ENCODE results near the gene UBL3. TPM values are rescaled to one million over a fixed set of nuclear protein-coding genes. Genes with fewer than 3 reads are reported as not detected.

UBL3 gene
- total RNA-seq, 1 experiment from 2014 or later = 3.9 TPM

GRCh38 chr13:29746148-29746677 is 104.2 kb downstream of the UBL3 start:
- H3K9me3 ChIP-seq (ENCODE audit: low read length) = no peaks in the 10 kb centered on the region
- no peaks in the 10 kb centered on the region for H3K79me2 ChIP-seq (ENCODE audit: low read length)
- no peak overlapping the region for H3K4me3 ChIP-seq (ENCODE audit: low read length)
- DNase-seq = no peak
- no peaks in the 10 kb centered on the region for H3K9me2 ChIP-seq (replicated peaks; ENCODE audit: insufficient read depth, low read length)
- no peak overlapping the region for H3K27ac ChIP-seq (ENCODE audit: low read length)
- no peaks in the 10 kb centered on the region; the same call in 1 of the 2 replicates for H4K20me1 ChIP-seq (ENCODE audit: insufficient read depth, low read depth, low read length)
- no peaks in the 10 kb centered on the region for H3K36me3 ChIP-seq (ENCODE audit: insufficient read depth, low read length)
- H3K4me1 ChIP-seq (ENCODE audit: low read length) = no peaks in the 10 kb centered on the region
- no peak overlapping the region for H3K4me2 ChIP-seq (ENCODE audit: low read depth, low read length, poor library complexity, severe bottlenecking)
- H3K9ac ChIP-seq (ENCODE audit: low read length) = no peak overlapping the region
- no peak overlapping the region for H2AFZ ChIP-seq (ENCODE audit: low read length)
- H3K27me3 ChIP-seq (ENCODE audit: low read length) = no peaks in the 10 kb centered on the region

GRCh38 chr13:29745704-29746103 is 104.7 kb downstream of the UBL3 start:
- H3K36me3 ChIP-seq (ENCODE audit: insufficient read depth, low read length) = no peaks in the 10 kb centered on the region
- no peak overlapping the region for H3K4me3 ChIP-seq (ENCODE audit: low read length)
- no peaks in the 10 kb centered on the region for H3K9me2 ChIP-seq (replicated peaks; ENCODE audit: insufficient read depth, low read length)
- no peak overlapping the region for H3K27ac ChIP-seq (ENCODE audit: low read length)
- no peaks in the 10 kb centered on the region for H3K9me3 ChIP-seq (ENCODE audit: low read length)
- H3K4me2 ChIP-seq (ENCODE audit: low read depth, low read length, poor library complexity, severe bottlenecking) = no peak overlapping the region
- no peaks in the 10 kb centered on the region for H3K27me3 ChIP-seq (ENCODE audit: low read length)
- H2AFZ ChIP-seq (ENCODE audit: low read length) = no peak overlapping the region
- no peaks in the 10 kb centered on the region; the same call in 1 of the 2 replicates for H4K20me1 ChIP-seq (ENCODE audit: insufficient read depth, low read depth, low read length)
- H3K79me2 ChIP-seq (ENCODE audit: low read length) = no peaks in the 10 kb centered on the region
- no peak overlapping the region for H3K9ac ChIP-seq (ENCODE audit: low read length)
- DNase-seq = no peak
- no peaks in the 10 kb centered on the region for H3K4me1 ChIP-seq (ENCODE audit: low read length)

- Histone ChIP-seq H3K79me2 (ENCODE audit: low read length) (no peaks in the 10 kb centered on the region), H4K20me1 (ENCODE audit: insufficient read depth, low read depth, low read length) (no peaks in the 10 kb centered on the region; the same call in 1 of the 2 replicates), H3K4me1 (ENCODE audit: low read length) (no peaks in the 10 kb centered on the region), H3K4me3 (ENCODE audit: low read length) (no peak overlapping the region), H3K9ac (ENCODE audit: low read length) (no peak overlapping the region), H3K27ac (ENCODE audit: low read length) (no peak overlapping the region), H3K9me3 (ENCODE audit: low read length) (no peaks in the 10 kb centered on the region), H2AFZ (ENCODE audit: low read length) (no peak overlapping the region), H3K9me2 (replicated peaks; ENCODE audit: insufficient read depth, low read length) (no peaks in the 10 kb centered on the region), H3K27me3 (ENCODE audit: low read length) (no peaks in the 10 kb centered on the region), H3K36me3 (ENCODE audit: insufficient read depth, low read length) (no peaks in the 10 kb centered on the region), H3K4me2 (ENCODE audit: low read depth, low read length, poor library complexity, severe bottlenecking) (no peak overlapping the region)
- no peak for DNase-seq
These were observed 107.1 kb downstream of the UBL3 start for GRCh38 chr13:29743201-29743786.

GRCh38 chr13:29740961-29741360 is 109.5 kb downstream of the UBL3 start:
- Histone ChIP-seq H4K20me1 (ENCODE audit: insufficient read depth, low read depth, low read length) (no peaks in the 10 kb centered on the region; the same call in 1 of the 2 replicates), H3K27ac (ENCODE audit: low read length) (no peak overlapping the region)
- DNase-seq = no peak

GRCh38 chr13:29737061-29737460 is 113.4 kb downstream of the UBL3 start:
- DNase-seq = no peak
- H4K20me1 ChIP-seq (ENCODE audit: insufficient read depth, low read depth, low read length) = no peaks in the 10 kb centered on the region
- H3K9me2 ChIP-seq (replicated peaks; ENCODE audit: insufficient read depth, low read length) = no peaks in the 10 kb centered on the region
- H3K9me3 ChIP-seq (ENCODE audit: low read length) = no peaks in the 10 kb centered on the region
- H3K9ac ChIP-seq (ENCODE audit: low read length) = no peak overlapping the region
- H3K79me2 ChIP-seq (ENCODE audit: low read length) = no peaks in the 10 kb centered on the region
- H3K27ac ChIP-seq (ENCODE audit: low read length) = no peak overlapping the region
- no peak overlapping the region for H3K4me2 ChIP-seq (ENCODE audit: low read depth, low read length, poor library complexity, severe bottlenecking)
- H2AFZ ChIP-seq (ENCODE audit: low read length) = no peak overlapping the region
- no peaks in the 10 kb centered on the region for H3K4me1 ChIP-seq (ENCODE audit: low read length)
- no peaks in the 10 kb centered on the region for H3K27me3 ChIP-seq (ENCODE audit: low read length)
- H3K4me3 ChIP-seq (ENCODE audit: low read length) = no peak overlapping the region
- no peaks in the 10 kb centered on the region for H3K36me3 ChIP-seq (ENCODE audit: insufficient read depth, low read length)

More at GRCh38 chr13:29740961-29741360, 109.5 kb downstream of the UBL3 start:
- Histone ChIP-seq H3K36me3 (ENCODE audit: insufficient read depth, low read length) (no peaks in the 10 kb centered on the region), H3K9ac (ENCODE audit: low read length) (no peak overlapping the region), H3K79me2 (ENCODE audit: low read length) (no peaks in the 10 kb centered on the region), H3K9me2 (replicated peaks; ENCODE audit: insufficient read depth, low read length) (no peaks in the 10 kb centered on the region), H3K9me3 (ENCODE audit: low read length) (no peaks in the 10 kb centered on the region), H2AFZ (ENCODE audit: low read length) (no peak overlapping the region), H3K27me3 (ENCODE audit: low read length) (no peaks in the 10 kb centered on the region), H3K4me3 (ENCODE audit: low read length) (no peak overlapping the region), H3K4me2 (ENCODE audit: low read depth, low read length, poor library complexity, severe bottlenecking) (no peak overlapping the region), H3K4me1 (ENCODE audit: low read length) (no peaks in the 10 kb centered on the region)

GRCh38 chr13:29733147-29733611 is 117.2 kb downstream of the UBL3 start:
- Histone ChIP-seq H3K79me2 (ENCODE audit: low read length) (no peaks in the 10 kb centered on the region), H3K27ac (ENCODE audit: low read length) (no peak overlapping the region), H4K20me1 (ENCODE audit: insufficient read depth, low read depth, low read length) (no peaks in the 10 kb centered on the region), H3K36me3 (ENCODE audit: insufficient read depth, low read length) (no peaks in the 10 kb centered on the region), H3K4me2 (ENCODE audit: low read depth, low read length, poor library complexity, severe bottlenecking) (no peak overlapping the region), H3K27me3 (ENCODE audit: low read length) (no peaks in the 10 kb centered on the region), H3K4me1 (ENCODE audit: low read length) (no peaks in the 10 kb centered on the region), H3K4me3 (ENCODE audit: low read length) (no peak overlapping the region), H3K9me3 (ENCODE audit: low read length) (no peaks in the 10 kb centered on the region), H2AFZ (ENCODE audit: low read length) (no peak overlapping the region), H3K9ac (ENCODE audit: low read length) (no peak overlapping the region), H3K9me2 (replicated peaks; ENCODE audit: insufficient read depth, low read length) (no peaks in the 10 kb centered on the region)
- DNase-seq = no peak

GRCh38 chr13:29730253-29730652 is 120.2 kb downstream of the UBL3 start:
- H2AFZ ChIP-seq (ENCODE audit: low read length) = no peak overlapping the region
- no peaks in the 10 kb centered on the region for H3K36me3 ChIP-seq (ENCODE audit: insufficient read depth, low read length)
- H4K20me1 ChIP-seq (ENCODE audit: insufficient read depth, low read depth, low read length) = no peaks in the 10 kb centered on the region
- H3K9ac ChIP-seq (ENCODE audit: low read length) = no peak overlapping the region
- no peaks in the 10 kb centered on the region for H3K27me3 ChIP-seq (ENCODE audit: low read length)
- H3K9me2 ChIP-seq (replicated peaks; ENCODE audit: insufficient read depth, low read length) = no peaks in the 10 kb centered on the region
- DNase-seq = no peak
- no peak overlapping the region for H3K4me2 ChIP-seq (ENCODE audit: low read depth, low read length, poor library complexity, severe bottlenecking)
- no peak overlapping the region for H3K4me3 ChIP-seq (ENCODE audit: low read length)
- H3K79me2 ChIP-seq (ENCODE audit: low read length) = no peaks in the 10 kb centered on the region
- H3K27ac ChIP-seq (ENCODE audit: low read length) = no peak overlapping the region
- no peaks in the 10 kb centered on the region for H3K4me1 ChIP-seq (ENCODE audit: low read length)
- no peaks in the 10 kb centered on the region for H3K9me3 ChIP-seq (ENCODE audit: low read length)

GRCh38 chr13:29722415-29722814 is 128.0 kb downstream of the UBL3 start:
- H3K4me1 ChIP-seq (ENCODE audit: low read length) = no peaks in the 10 kb centered on the region
- H3K4me2 ChIP-seq (ENCODE audit: low read depth, low read length, poor library complexity, severe bottlenecking) = no peak overlapping the region
- DNase-seq = no peak
- H3K27me3 ChIP-seq (ENCODE audit: low read length) = no peaks in the 10 kb centered on the region
- H3K4me3 ChIP-seq (ENCODE audit: low read length) = no peak overlapping the region
- H3K36me3 ChIP-seq (ENCODE audit: insufficient read depth, low read length) = no peaks in the 10 kb centered on the region
- H3K27ac ChIP-seq (ENCODE audit: low read length) = no peak overlapping the region
- H2AFZ ChIP-seq (ENCODE audit: low read length) = no peak overlapping the region
- H3K9me2 ChIP-seq (replicated peaks; ENCODE audit: insufficient read depth, low read length) = no peaks in the 10 kb centered on the region
- H4K20me1 ChIP-seq (ENCODE audit: insufficient read depth, low read depth, low read length) = no peaks in the 10 kb centered on the region
- no peaks in the 10 kb centered on the region for H3K79me2 ChIP-seq (ENCODE audit: low read length)
- H3K9me3 ChIP-seq (ENCODE audit: low read length) = no peaks in the 10 kb centered on the region
- no peak overlapping the region for H3K9ac ChIP-seq (ENCODE audit: low read length)

Data from Karpas-422 (cell line).